Measurements from ENCODE around the gene MAMDC2. TPM values are rescaled to one million over a fixed set of nuclear protein-coding genes. Genes with fewer than 3 reads are reported as not detected.

Gene MAMDC2
- total and polyA plus RNA-seq, 7 donors, result 0.91 to 11.9 (median 2.2) TPM

DNA sequence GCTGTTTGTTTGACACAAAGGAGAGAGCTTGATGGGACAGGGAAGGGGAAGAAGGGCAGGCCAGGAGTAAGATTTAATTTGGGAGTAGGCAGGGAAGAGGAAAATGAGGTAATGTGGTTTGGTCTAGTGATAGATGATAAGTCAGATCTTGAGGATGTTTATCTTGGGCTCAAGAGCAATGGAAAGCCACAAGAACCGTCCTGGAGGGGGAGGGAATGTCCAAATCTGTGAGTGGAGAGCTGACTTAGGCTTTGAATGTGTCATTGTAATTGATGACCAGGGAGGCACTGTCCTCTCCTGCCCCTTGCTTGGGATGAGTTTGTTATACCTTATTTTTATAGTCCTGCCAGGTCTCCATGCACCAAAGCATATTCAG lies 37.5 kb downstream of the MAMDC2 start:
- H3K9me3 ChIP-seq, result no peaks in the 10 kb centered on the region
- no peaks in the 10 kb centered on the region for H3K27me3 ChIP-seq (ENCODE audit: insufficient read depth in 3 of 3, low read length in 2 of 3)
- TF ChIP-seq, protein P1, sequence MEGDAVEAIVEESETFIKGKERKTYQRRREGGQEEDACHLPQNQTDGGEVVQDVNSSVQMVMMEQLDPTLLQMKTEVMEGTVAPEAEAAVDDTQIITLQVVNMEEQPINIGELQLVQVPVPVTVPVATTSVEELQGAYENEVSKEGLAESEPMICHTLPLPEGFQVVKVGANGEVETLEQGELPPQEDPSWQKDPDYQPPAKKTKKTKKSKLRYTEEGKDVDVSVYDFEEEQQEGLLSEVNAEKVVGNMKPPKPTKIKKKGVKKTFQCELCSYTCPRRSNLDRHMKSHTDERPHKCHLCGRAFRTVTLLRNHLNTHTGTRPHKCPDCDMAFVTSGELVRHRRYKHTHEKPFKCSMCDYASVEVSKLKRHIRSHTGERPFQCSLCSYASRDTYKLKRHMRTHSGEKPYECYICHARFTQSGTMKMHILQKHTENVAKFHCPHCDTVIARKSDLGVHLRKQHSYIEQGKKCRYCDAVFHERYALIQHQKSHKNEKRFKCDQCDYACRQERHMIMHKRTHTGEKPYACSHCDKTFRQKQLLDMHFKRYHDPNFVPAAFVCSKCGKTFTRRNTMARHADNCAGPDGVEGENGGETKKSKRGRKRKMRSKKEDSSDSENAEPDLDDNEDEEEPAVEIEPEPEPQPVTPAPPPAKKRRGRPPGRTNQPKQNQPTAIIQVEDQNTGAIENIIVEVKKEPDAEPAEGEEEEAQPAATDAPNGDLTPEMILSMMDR (IDR thresholded peaks at IDR 0.05), result no peak
- no peaks in the 10 kb centered on the region for H3K36me3 ChIP-seq (ENCODE audit: insufficient read depth in 1 of 2, low read depth in 1 of 2)
- H3K4me1 ChIP-seq, result peaks cover 10% of the 10 kb centered on the region
- intact Hi-C loops (cut with DNase I), result no loop called here
- H3K4me3 ChIP-seq, result no peak overlapping the region
- no peak for DNase-seq
- peak in 3 of 4 donors; percentile 40 to 54 (median 47) for ATAC-seq
- no peak overlapping the region for H3K27ac ChIP-seq
- WGBS, 3 donors, result 0 to 13% (median 9%) methylated on average over 1 of the region's 1 CpG

DNA sequence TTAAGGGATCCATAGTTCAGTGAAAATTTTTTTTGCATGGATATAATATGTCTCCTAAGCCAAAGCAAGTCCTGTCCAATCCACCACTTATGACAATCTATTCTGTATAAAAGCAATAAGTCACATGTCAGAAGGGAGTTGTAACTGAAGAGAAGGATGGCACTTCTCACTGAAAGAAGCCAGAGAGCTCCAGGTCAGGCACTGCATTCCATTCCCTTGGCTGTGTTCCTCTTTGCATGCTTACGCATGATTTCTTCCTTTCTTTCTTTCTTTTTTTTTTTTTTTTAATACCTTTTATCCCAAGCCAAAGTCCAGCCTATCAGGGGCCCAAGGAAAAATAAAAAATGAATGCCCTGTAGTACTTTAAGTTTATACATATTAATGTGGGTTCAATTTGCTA lies 39.8 kb downstream of the MAMDC2 start:
- Histone ChIP-seq H3K36me3 (ENCODE audit: insufficient read depth in 1 of 2, low read depth in 1 of 2) (no peaks in the 10 kb centered on the region), H3K27me3 (ENCODE audit: insufficient read depth in 3 of 3, low read length in 2 of 3) (no peaks in the 10 kb centered on the region), H3K4me1 (peaks cover 10% of the 10 kb centered on the region), H3K9me3 (no peaks in the 10 kb centered on the region), H3K27ac (no peak overlapping the region), H3K4me3 (no peak overlapping the region)
- intact Hi-C loops (cut with DNase I), result no loop called here
- ATAC-seq, result no peak
- no peak for DNase-seq
- TF ChIP-seq, protein P1 (IDR thresholded peaks at IDR 0.05), result no peak
- 6 to 29% (median 27%) methylated on average over 1 of the region's 1 CpG for WGBS, 3 donors

- Histone ChIP-seq H3K36me3 (ENCODE audit: insufficient read depth in 1 of 2, low read depth in 1 of 2) (no peaks in the 10 kb centered on the region), H3K27me3 (ENCODE audit: insufficient read depth in 3 of 3, low read length in 2 of 3) (no peaks in the 10 kb centered on the region), H3K4me1 (peaks cover 10% of the 10 kb centered on the region), H3K4me3 (no peak overlapping the region), H3K27ac (no peak overlapping the region), H3K9me3 (no peaks in the 10 kb centered on the region)
- intact Hi-C loops (cut with DNase I), result no loop called here
- whole genome bisulfite sequencing, 3 donors, result 59 to 68% (median 65%) methylated on average over 4 of the region's 4 CpGs
- DNase-seq (no peak), ATAC-seq (no peak)
- TF ChIP-seq, protein P1 (IDR thresholded peaks at IDR 0.05), result no peak
These were observed 41.6 kb downstream of the MAMDC2 start for GRCh38 chr9:70085241-70085640.

- ATAC-seq (no peak), DNase-seq (no peak)
- Histone ChIP-seq H3K36me3 (ENCODE audit: insufficient read depth in 1 of 2, low read depth in 1 of 2) (no peaks in the 10 kb centered on the region), H3K9me3 (no peaks in the 10 kb centered on the region), H3K27ac (no peak overlapping the region), H3K4me3 (no peak overlapping the region), H3K27me3 (ENCODE audit: insufficient read depth in 3 of 3, low read length in 2 of 3) (no peaks in the 10 kb centered on the region), H3K4me1 (peaks cover 4% of the 10 kb centered on the region)
- TF ChIP-seq, protein P1 (IDR thresholded peaks at IDR 0.05), result no peak
- WGBS, 3 donors, result 53 to 57% (median 57%) methylated on average over 2 of the region's 2 CpGs
- intact Hi-C loops (cut with DNase I), result no loop called here
These were observed 47.5 kb downstream of the MAMDC2 start for GRCh38 chr9:70091103-70091502.

DNA sequence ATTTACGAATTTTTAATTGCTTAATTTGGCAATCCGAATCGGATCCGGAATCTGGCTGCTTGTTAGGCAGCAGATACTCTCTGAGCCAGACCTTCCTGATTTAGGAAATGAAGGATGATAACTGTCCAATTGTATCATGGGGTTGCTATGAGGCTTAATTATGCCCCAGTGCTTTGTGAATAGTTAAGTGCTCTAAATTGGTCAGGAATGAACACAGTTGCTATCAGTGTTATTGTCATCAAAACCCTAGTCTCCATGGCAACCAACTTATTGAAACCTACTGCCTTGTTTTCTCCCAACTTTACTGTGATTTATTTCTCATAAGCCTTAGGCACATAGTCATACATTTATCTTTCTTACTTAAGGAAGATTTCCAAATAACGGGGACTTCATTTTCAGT lies 47.9 kb downstream of the MAMDC2 start:
- DNase-seq (no peak), ATAC-seq (no peak)
- H3K27me3 ChIP-seq (ENCODE audit: insufficient read depth in 3 of 3, low read length in 2 of 3), result no peaks in the 10 kb centered on the region
- no peaks in the 10 kb centered on the region for H3K36me3 ChIP-seq (ENCODE audit: insufficient read depth in 1 of 2, low read depth in 1 of 2)
- no peak overlapping the region for H3K27ac ChIP-seq
- no peak overlapping the region for H3K4me3 ChIP-seq
- 44 to 60% (median 53%) methylated on average over 5 of the region's 5 CpGs for WGBS, 3 donors
- TF ChIP-seq, protein P1 (IDR thresholded peaks at IDR 0.05), result no peak
- no peaks in the 10 kb centered on the region for H3K9me3 ChIP-seq
- peaks cover 4% of the 10 kb centered on the region for H3K4me1 ChIP-seq
- intact Hi-C loops (cut with DNase I), result no loop called here

Measured in psoas muscle (tissue), 8 donors.